K562 (cell line): ENCODE results near the gene ANXA10. TPM values are rescaled to one million over a fixed set of nuclear protein-coding genes. Genes with fewer than 3 reads are reported as not detected.

ENCODE experiments used
- PCBP1 ChIP-seq: fragments of 200-400 bp; formaldehyde crosslinking; IDR thresholded peaks from 2 replicates; pipeline ENCODE4 v1.6.1; 2018; ENCODE audit warnings: mild to moderate bottlenecking, low read depth, low read length; ENCODE audit not compliant: poor library complexity, severe bottlenecking
- RAD21 ChIP-seq, 2 experiments: fragments of 250-450 bp in 1 of 2; fragments of 450-650 bp in 1 of 2; sonication (Bioruptor Pico) in 1 of 2; formaldehyde crosslinking in 1 of 2; IDR thresholded peaks in 1 of 2; conservative IDR thresholded peaks in 1 of 2; 2 replicates each; pipeline versions ENCODE4 v1.4.0 to v1.8.0; 2020 to 2022; ENCODE audit warnings: mild to moderate bottlenecking in 2 of 2, moderate library complexity in 1 of 2
- REST ChIP-seq, 2 experiments: fragments of 450-650 bp; formaldehyde crosslinking in 1 of 2; IDR thresholded peaks; 2 replicates each; pipeline versions ENCODE4 v1.4.0 to v1.6.1; 2014 to 2020; ENCODE audit warnings: mild to moderate bottlenecking in 2 of 2, borderline replicate concordance in 1 of 2, low read depth in 1 of 2
- SNRNP70 ChIP-seq: fragments of 200-400 bp; formaldehyde crosslinking; optimal IDR thresholded peaks from 2 replicates; pipeline ENCODE3; 2017; ENCODE audit warnings: low read depth, low read length
- ZNF589 ChIP-seq: fragments of 200-800 bp; sonication (Bioruptor generic); IDR thresholded peaks from 2 replicates; pipeline ENCODE4 v1.6.1; 2016; ENCODE audit warnings: low read depth, missing genetic modification characterization, missing compliant biosample characterization
- polyA plus RNA-seq, 8 experiments: library from polyadenylated mRNA; depleted of rRNA in 4 of 8; stranded (reverse) in 5 of 8; unstranded in 3 of 8; fragments of >200 nt; fragmentation: Nextera tagmentation in 2 of 8; fragmentation: Illumina TruSeq in 1 of 8; extraction: Ambion mirVana in 2 of 8; extraction: Trizol in 1 of 8; gene quantifications; 2 replicates each; pipeline versions ENCODE4 v1.2.1 to v1.2.3, GENCODE V29; 2011 to 2014; ENCODE audit warnings: inconsistent platforms in 1 of 8, missing spikeins in 1 of 8
- total RNA-seq, 7 experiments: library from RNA; depleted of rRNA in 6 of 7; stranded (reverse); fragments of >200 nt in 6 of 7; fragmentation: Illumina TruSeq in 2 of 7; extraction: Trizol in 2 of 7; gene quantifications; 2 replicates each; pipeline versions ENCODE4 v1.2.1 to v1.2.3, GENCODE V29; 2011 to 2021; ENCODE audit warnings: low replicate concordance in 1 of 7

The ANXA10 gene
- total and polyA plus RNA-seq, 9 of the 15 experiments (the other 6 are each of a cell fraction or from before 2014, with no cell fraction given), result not detected

DNA sequence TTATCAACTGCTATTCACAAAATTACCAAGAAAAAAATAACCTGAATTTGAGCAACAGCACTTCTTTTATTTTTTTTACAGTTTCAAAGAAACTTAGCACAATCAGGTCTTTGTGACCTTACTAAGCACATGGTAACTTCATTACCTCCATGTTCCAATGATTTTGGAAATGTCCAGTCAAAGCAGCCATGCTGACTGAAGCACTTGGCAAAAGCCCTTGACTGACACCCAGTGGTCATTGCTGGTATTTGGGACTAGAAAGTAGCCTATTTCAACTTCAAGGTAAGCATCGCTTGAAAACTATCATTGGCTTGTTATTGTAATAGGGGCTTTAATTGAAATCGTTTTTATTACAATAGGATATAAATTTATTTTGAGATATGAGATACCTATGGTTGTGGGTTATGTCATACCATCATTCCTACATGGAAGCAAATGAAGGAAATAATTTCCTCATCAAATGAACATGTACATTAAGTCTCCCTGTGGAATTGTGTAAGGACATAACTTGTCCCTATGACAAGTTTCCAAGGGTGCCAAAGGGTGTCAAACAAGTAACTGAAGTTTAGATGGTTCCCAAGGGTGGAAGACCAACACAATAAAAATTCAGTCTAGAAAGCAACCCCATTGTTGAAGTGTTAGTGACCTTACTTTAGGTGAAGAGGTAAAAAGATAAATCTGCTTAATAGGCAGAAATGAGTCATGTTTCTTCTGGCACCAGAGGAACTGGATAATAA, 15.2 kb upstream of the ANXA10 start (continued):
- peak; percentile 41; the same call in 1 of the 2 replicates for TF ChIP-seq REST (IDR thresholded peaks at IDR 0.05; ENCODE audit: borderline replicate concordance)
- TF ChIP-seq REST (CRISPR knock-in tag; IDR thresholded peaks at IDR 0.05; ENCODE audit: low read depth), result no peak
- TF ChIP-seq RAD21 (CRISPR knock-in tag; conservative IDR thresholded peaks at IDR 0.05 in 1 of 2, IDR thresholded peaks at IDR 0.05 in 1 of 2), result peak; percentile 55 to 73
- no peak for TF ChIP-seq PCBP1
- TF ChIP-seq ZNF589 (CRISPR knock-in tag), result no peak
- no peak for TF ChIP-seq SNRNP70
